Tibial nerve (tissue), 4 donors: Measurements from ENCODE around the gene NME1.

ENCODE experiments used
- EP300 ChIP-seq, 2 donors: sonication (generic); formaldehyde crosslinking; IDR thresholded peaks; one replicate each; pipeline ENCODE4 v1.6.1; 2017; ENCODE audit warnings: antibody characterized with exemption in 2 of 2, mild to moderate bottlenecking in 1 of 2
- POLR2A ChIP-seq, 2 donors: fragments of 450-650 bp; IDR thresholded peaks; one replicate each; pipeline ENCODE4 v1.6.1; 2017; ENCODE audit warnings: antibody characterized with exemption in 2 of 2, mild to moderate bottlenecking in 2 of 2, moderate library complexity in 2 of 2
- TF ChIP-seq, protein P1 (sequence below), 5 experiments: fragments of 200-600 bp in 3 of 5; fragments of 450-650 bp in 2 of 5; sonication (generic) in 3 of 5; IDR thresholded peaks; one replicate each; pipeline ENCODE4 v1.5.1; 2016 to 2019; ENCODE audit warnings: antibody characterized with exemption in 5 of 5, mild to moderate bottlenecking in 3 of 5, moderate library complexity in 2 of 5

DNA sequence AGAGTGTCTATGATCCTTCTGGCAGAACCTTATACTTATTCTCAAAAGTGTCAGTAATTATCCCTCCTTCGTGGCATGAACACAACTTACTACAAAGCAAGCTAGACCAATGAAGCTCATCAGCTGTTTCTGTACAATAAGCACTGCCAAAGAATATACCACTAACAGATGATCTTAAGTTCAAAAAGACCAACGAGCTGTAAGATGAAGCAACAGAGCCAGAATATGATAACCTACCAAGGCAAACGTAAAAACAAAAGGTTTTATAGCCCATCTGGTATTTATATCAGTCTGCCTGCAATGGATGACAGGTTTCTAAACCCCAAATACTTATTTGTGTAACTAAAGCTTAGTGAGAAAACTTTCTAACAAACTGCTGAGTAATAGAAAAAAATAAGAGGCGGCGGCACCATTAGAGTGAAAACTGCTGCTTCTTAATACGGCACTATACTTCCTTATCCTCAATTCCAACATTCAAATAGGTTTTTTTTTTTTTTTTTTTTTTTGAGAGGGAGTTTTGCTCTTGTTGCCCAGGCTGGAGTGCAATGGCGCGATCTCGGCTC lies 35.0 kb downstream of the NME1 start:
- TF ChIP-seq, protein P1, sequence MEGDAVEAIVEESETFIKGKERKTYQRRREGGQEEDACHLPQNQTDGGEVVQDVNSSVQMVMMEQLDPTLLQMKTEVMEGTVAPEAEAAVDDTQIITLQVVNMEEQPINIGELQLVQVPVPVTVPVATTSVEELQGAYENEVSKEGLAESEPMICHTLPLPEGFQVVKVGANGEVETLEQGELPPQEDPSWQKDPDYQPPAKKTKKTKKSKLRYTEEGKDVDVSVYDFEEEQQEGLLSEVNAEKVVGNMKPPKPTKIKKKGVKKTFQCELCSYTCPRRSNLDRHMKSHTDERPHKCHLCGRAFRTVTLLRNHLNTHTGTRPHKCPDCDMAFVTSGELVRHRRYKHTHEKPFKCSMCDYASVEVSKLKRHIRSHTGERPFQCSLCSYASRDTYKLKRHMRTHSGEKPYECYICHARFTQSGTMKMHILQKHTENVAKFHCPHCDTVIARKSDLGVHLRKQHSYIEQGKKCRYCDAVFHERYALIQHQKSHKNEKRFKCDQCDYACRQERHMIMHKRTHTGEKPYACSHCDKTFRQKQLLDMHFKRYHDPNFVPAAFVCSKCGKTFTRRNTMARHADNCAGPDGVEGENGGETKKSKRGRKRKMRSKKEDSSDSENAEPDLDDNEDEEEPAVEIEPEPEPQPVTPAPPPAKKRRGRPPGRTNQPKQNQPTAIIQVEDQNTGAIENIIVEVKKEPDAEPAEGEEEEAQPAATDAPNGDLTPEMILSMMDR (IDR thresholded peaks at IDR 0.05): no peak
- TF ChIP-seq POLR2A (IDR thresholded peaks at IDR 0.05) (no peak), EP300 (IDR thresholded peaks at IDR 0.05) (no peak)
